Right lobe of liver (tissue), 4 donors: ENCODE data around the gene SMIM23.

Source experiments
- POLR2A ChIP-seq: fragments of 450-650 bp; IDR thresholded peaks from one replicate; pipeline ENCODE4 v1.6.1; 2017; ENCODE audit warnings: antibody characterized with exemption, mild to moderate bottlenecking
- TF ChIP-seq, protein P1 (sequence below), 4 donors: fragments of 200-600 bp in 3 of 4; fragments of 450-650 bp in 1 of 4; IDR thresholded peaks; one replicate each; pipeline versions ENCODE4 v1.5.1 to v1.8.0; 2016 to 2022; ENCODE audit warnings: antibody characterized with exemption in 4 of 4, mild to moderate bottlenecking in 2 of 4
- donor health status: DM: no; HTN: no; CAD: no.
- donor health status: DM: no; HTN: no; CAD: no.
- donor health status: DM: no; HTN: yes; CAD: no.

DNA sequence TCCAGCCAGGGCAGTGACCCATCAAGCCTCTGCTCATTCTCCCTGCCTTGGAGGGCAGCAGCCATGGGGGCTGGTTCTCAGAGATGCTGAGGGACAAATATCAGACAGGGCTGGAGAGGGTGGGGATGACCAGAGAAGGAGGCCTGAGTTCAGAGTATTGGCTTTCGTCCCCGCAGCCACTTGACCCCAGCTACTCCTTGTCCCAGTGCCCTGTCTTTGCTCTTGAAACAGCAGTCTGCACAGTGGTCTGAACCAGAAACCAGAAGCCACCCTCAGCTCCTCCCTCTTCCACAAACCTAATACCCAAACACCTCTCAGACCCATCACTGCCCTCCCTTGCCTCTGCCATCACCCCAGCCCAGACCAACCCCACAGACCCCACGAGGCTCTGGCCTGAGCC lies 36.3 kb upstream of the SMIM23 start:
- TF ChIP-seq, protein P1, sequence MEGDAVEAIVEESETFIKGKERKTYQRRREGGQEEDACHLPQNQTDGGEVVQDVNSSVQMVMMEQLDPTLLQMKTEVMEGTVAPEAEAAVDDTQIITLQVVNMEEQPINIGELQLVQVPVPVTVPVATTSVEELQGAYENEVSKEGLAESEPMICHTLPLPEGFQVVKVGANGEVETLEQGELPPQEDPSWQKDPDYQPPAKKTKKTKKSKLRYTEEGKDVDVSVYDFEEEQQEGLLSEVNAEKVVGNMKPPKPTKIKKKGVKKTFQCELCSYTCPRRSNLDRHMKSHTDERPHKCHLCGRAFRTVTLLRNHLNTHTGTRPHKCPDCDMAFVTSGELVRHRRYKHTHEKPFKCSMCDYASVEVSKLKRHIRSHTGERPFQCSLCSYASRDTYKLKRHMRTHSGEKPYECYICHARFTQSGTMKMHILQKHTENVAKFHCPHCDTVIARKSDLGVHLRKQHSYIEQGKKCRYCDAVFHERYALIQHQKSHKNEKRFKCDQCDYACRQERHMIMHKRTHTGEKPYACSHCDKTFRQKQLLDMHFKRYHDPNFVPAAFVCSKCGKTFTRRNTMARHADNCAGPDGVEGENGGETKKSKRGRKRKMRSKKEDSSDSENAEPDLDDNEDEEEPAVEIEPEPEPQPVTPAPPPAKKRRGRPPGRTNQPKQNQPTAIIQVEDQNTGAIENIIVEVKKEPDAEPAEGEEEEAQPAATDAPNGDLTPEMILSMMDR (IDR thresholded peaks at IDR 0.05), result no peak
- TF ChIP-seq POLR2A, result no peak
